SK-N-SH (cell line): Measurements from ENCODE around the gene TNFAIP2. TPM values are rescaled to one million over a fixed set of nuclear protein-coding genes. Genes with fewer than 3 reads are reported as not detected.

Source experiments
- CTCF ChIA-PET: fragments of 300-600, 350-600 bp; formaldehyde crosslinking; extraction: SDS; loops from one replicate; lab custom pipeline; 2021; lab: Yijun Ruan, JAX
- POLR2A ChIA-PET: fragments of 350-600 bp; sonication (Branson Sonifier 250); formaldehyde crosslinking; extraction: SDS; loops from one replicate; lab custom pipeline; 2020; ENCODE audit warnings: antibody characterized with exemption, inconsistent platforms; lab: Yijun Ruan, JAX
- DNase-seq: peaks from one replicate; pipeline ENCODE4 v3.0.0; 2012
- H2AFZ ChIP-seq: fragments of 200-600 bp; sonication (generic); 2 replicates; pipeline ENCODE4 v1.8.1; 2016; ENCODE audit warnings: antibody characterized with exemption, mild to moderate bottlenecking, low read depth
- H3F3A ChIP-seq: fragments of 200-600 bp; sonication (generic); replicated peaks from 2 replicates; pipeline ENCODE3; 2016; ENCODE audit warnings: antibody characterized with exemption, mild to moderate bottlenecking; ENCODE audit not compliant: insufficient read depth
- H3K27ac ChIP-seq, 2 experiments: fragments of 200-500 bp in 1 of 2; fragments of 200-600 bp in 1 of 2; sonication (Bioruptor generic) in 1 of 2; sonication (generic), shearing (Covaris generic) in 1 of 2; 2 replicates each; pipeline versions ENCODE4 v1.5.1 to v1.6.1; 2014 to 2016; ENCODE audit warnings: low read depth in 2 of 2, inconsistent platforms in 1 of 2, low read length in 1 of 2, mild to moderate bottlenecking in 1 of 2, mixed read lengths in 1 of 2
- H3K27me3 ChIP-seq: fragments of 200-600 bp; sonication (generic), shearing (Covaris generic); 2 replicates; pipeline ENCODE4 v1.6.1; 2016; ENCODE audit warnings: mixed run types; ENCODE audit not compliant: insufficient read depth
- H3K36me3 ChIP-seq, 2 experiments: fragments of 200-500 bp in 1 of 2; fragments of 200-600 bp in 1 of 2; sonication (Bioruptor generic) in 1 of 2; sonication (generic) in 1 of 2; replicated peaks in 1 of 2; 2 replicates each; pipeline versions ENCODE3 to v1.5.1; 2014 to 2016; ENCODE audit warnings: low read length in 1 of 2, mild to moderate bottlenecking in 1 of 2; ENCODE audit not compliant: insufficient read depth in 2 of 2, control insufficient read depth in 1 of 2
- H3K4me1 ChIP-seq, 2 experiments: fragments of 200-500 bp in 1 of 2; fragments of 200-600 bp in 1 of 2; sonication (Bioruptor generic) in 1 of 2; sonication (generic), shearing (Covaris generic) in 1 of 2; 2 replicates each; pipeline versions ENCODE4 v1.5.1 to v1.6.1; 2014 to 2016; ENCODE audit warnings: low read depth in 1 of 2, low read length in 1 of 2, mixed run types in 1 of 2; ENCODE audit not compliant: insufficient read depth in 2 of 2, control insufficient read depth in 1 of 2
- H3K4me2 ChIP-seq: fragments of 200-600 bp; sonication (generic), shearing (Covaris generic); 2 replicates; pipeline ENCODE4 v1.6.1; 2017; ENCODE audit warnings: mixed run types
- H3K4me3 ChIP-seq, 2 experiments: fragments of 200-500 bp in 1 of 2; fragments of 200-600 bp in 1 of 2; sonication (Bioruptor generic) in 1 of 2; sonication (generic), shearing (Covaris generic) in 1 of 2; 2 replicates each; pipeline versions ENCODE4 v1.5.1 to v1.8.1; 2014 to 2016; ENCODE audit warnings: low read depth in 2 of 2, inconsistent platforms in 1 of 2, low read length in 1 of 2, mild to moderate bottlenecking in 1 of 2, mixed read lengths in 1 of 2, moderate library complexity in 1 of 2
- H3K79me2 ChIP-seq: fragments of 200-600 bp; sonication (generic); 2 replicates; pipeline ENCODE4 v1.8.1; 2017; ENCODE audit warnings: mild to moderate bottlenecking; ENCODE audit not compliant: insufficient read depth
- H3K9ac ChIP-seq: fragments of 200-600 bp; sonication (generic); 2 replicates; pipeline ENCODE4 v1.6.1; 2017; ENCODE audit warnings: mixed run types
- H3K9me2 ChIP-seq: fragments of 200-600 bp; sonication (generic); 2 replicates; pipeline ENCODE4 v1.6.1; 2017; ENCODE audit warnings: mixed run types
- H3K9me3 ChIP-seq: fragments of 200-600 bp; sonication (generic); 2 replicates; pipeline ENCODE4 v1.6.1; 2017; ENCODE audit warnings: mixed run types, mild to moderate bottlenecking, moderate library complexity
- H4K20me1 ChIP-seq: fragments of 200-600 bp; sonication (generic); 2 replicates; pipeline ENCODE4 v1.6.1; 2017; ENCODE audit warnings: mild to moderate bottlenecking, mixed run types; ENCODE audit not compliant: insufficient read depth
- CHD2 ChIP-seq: fragments of 150-350 bp; IDR thresholded peaks from 2 replicates; pipeline ENCODE4 v1.6.1; 2018; ENCODE audit warnings: low read length; ENCODE audit not compliant: partially characterized antibody
- FOSL2 ChIP-seq: IDR thresholded peaks from 2 replicates; pipeline ENCODE4 v1.4.0; 2012; ENCODE audit warnings: low read depth, mild to moderate bottlenecking, moderate library complexity, borderline replicate concordance
- PBX3 ChIP-seq: IDR thresholded peaks from 2 replicates; pipeline ENCODE4; 2012
- RAD21 ChIP-seq: IDR thresholded peaks from 2 replicates; pipeline ENCODE4 v1.6.1; 2012; ENCODE audit warnings: mild to moderate bottlenecking, low read length
- REST ChIP-seq: IDR thresholded peaks from 2 replicates; pipeline ENCODE4 v1.6.1; 2012; ENCODE audit warnings: mild to moderate bottlenecking, low read depth, low read length, moderate library complexity
- SIN3A ChIP-seq: IDR thresholded peaks from 2 replicates; pipeline ENCODE4 v1.6.1; 2012; ENCODE audit warnings: low read depth, mild to moderate bottlenecking, low read length, moderate library complexity, borderline replicate concordance
- SMC3 ChIP-seq: IDR thresholded peaks from 2 replicates; pipeline ENCODE4 v1.6.1; 2012; ENCODE audit warnings: low read depth, low read length, improper control_type of control experiment
- TAF1 ChIP-seq: IDR thresholded peaks from 2 replicates; pipeline ENCODE4 v1.6.1; 2012; ENCODE audit warnings: low read depth, mild to moderate bottlenecking, low read length, moderate library complexity, borderline replicate concordance
- ZBTB33 ChIP-seq: IDR thresholded peaks from 2 replicates; pipeline ENCODE4 v1.4.0; 2012; ENCODE audit warnings: low read depth, borderline replicate concordance
- WGBS: methylation state at CpG from one replicate; pipeline ENCODE4 v1.1.6; 2017; ENCODE audit warnings: low lambda C conversion rate; 5-methylcytosine and 5-hydroxymethylcytosine counted together
- polyA plus RNA-seq, 3 experiments: library from polyadenylated mRNA; depleted of rRNA; stranded (reverse); fragments of >200 nt; gene quantifications; 2 replicates each; pipeline ENCODE4 v1.2.3, GENCODE V29; 2012

Gene TNFAIP2
- polyA plus RNA-seq, 1 of the 3 experiments (the other 2 are of a cell fraction) = 16.0 TPM

- Histone ChIP-seq H3K4me1 (peaks cover 24 to 28% of the 10 kb centered on the region in 2 experiments; a peak in 3 of 4 replicates), H3K36me3 (no peaks in the 10 kb centered on the region), H3K27ac (peak overlapping the region; percentile 55 to 78; a peak in 3 of 4 replicates), H3K9me3 (no peaks in the 10 kb centered on the region), H3K4me3 (no peak overlapping the region), H3K9me2 (no peaks in the 10 kb centered on the region), H3F3A (peaks cover 7% of the 10 kb centered on the region), H3K79me2 (no peaks in the 10 kb centered on the region), H2AFZ (no peak overlapping the region), H3K27me3 (no peaks in the 10 kb centered on the region), H3K9ac (no peak overlapping the region; the same call in 1 of the 2 replicates), H3K4me2 (peak overlapping the region; percentile 74; the same call in 1 of the 2 replicates), H4K20me1 (no peaks in the 10 kb centered on the region)
- POLR2A ChIA-PET = no interaction called here
- WGBS = 67% methylated on average over 2 of the region's 6 CpGs
- CTCF ChIA-PET = no interaction called here
- DNase-seq = no peak
- TF ChIP-seq TAF1 = no peak
- no peak for TF ChIP-seq CHD2
- no peak for TF ChIP-seq SMC3
- TF ChIP-seq FOSL2 = no peak
- no peak for TF ChIP-seq ZBTB33
- no peak for TF ChIP-seq RAD21
- no peak for TF ChIP-seq SIN3A
- no peak for TF ChIP-seq PBX3
- TF ChIP-seq REST = no peak
Observed at GRCh38 chr14:103111232-103111868, 11.9 kb upstream of the TNFAIP2 start.
